Thyroid gland (tissue), 4 donors: ENCODE measurements around the gene MLPH.

Experiments
- CTCF ChIP-seq, 6 experiments: fragments of 200-600 bp in 3 of 6; fragments of 450-650 bp in 3 of 6; sonication (generic) in 3 of 6; IDR thresholded peaks; one replicate each; pipeline ENCODE4 v1.5.1; 2016 to 2019; ENCODE audit warnings: antibody characterized with exemption in 6 of 6, mild to moderate bottlenecking in 2 of 6, inconsistent platforms in 1 of 6, moderate library complexity in 1 of 6
- POLR2A ChIP-seq, 2 donors: fragments of 450-650 bp; IDR thresholded peaks; one replicate each; pipeline ENCODE4 v1.6.1; 2017; ENCODE audit warnings: antibody characterized with exemption in 2 of 2, mild to moderate bottlenecking in 2 of 2, moderate library complexity in 1 of 2

GRCh38 chr2:237561221-237561620 lies 74.2 kb downstream of the MLPH start:
- TF ChIP-seq POLR2A (IDR thresholded peaks at IDR 0.05) = no peak
- no peak for TF ChIP-seq CTCF (IDR thresholded peaks at IDR 0.05)
